Gastroesophageal sphincter (tissue), 4 donors: Measurements from ENCODE around the gene CD96. TPM values are rescaled to one million over a fixed set of nuclear protein-coding genes. Genes with fewer than 3 reads are reported as not detected.
"Not testable (repeated sequence)": the region's sequence is repeated elsewhere in the genome, so short reads cannot be mapped to it uniquely, and the experiment has no call there.

Experiments
- ATAC-seq: fragments of 150-250 bp; one replicate; pipeline ENCODE4 v1.9.1; 2016; ENCODE audit warnings: mild to moderate bottlenecking, moderate library complexity
- H3K27ac ChIP-seq, 4 donors: fragments of 200-600 bp; sonication (generic) in 3 of 4; 1 replicate in 3 of 4; 2 replicates in 1 of 4; pipeline ENCODE4 v1.5.1; 2016 to 2019
- H3K27me3 ChIP-seq: fragments of 200-600 bp; sonication (generic); one replicate; pipeline ENCODE4 v1.5.1; 2019
- H3K36me3 ChIP-seq, 2 donors: fragments of 200-600 bp; sonication (generic); one replicate each; pipeline ENCODE4 v1.5.1; 2019; ENCODE audit warnings: control low read depth in 1 of 2
- H3K4me1 ChIP-seq, 3 donors: fragments of 200-600 bp; sonication (generic); 1 replicate in 2 of 3; 2 replicates in 1 of 3; pipeline ENCODE4 v1.5.1; 2016 to 2019; ENCODE audit warnings: control low read depth in 2 of 3
- H3K4me3 ChIP-seq, 2 donors: fragments of 200-600 bp; sonication (generic); one replicate each; pipeline ENCODE4 v1.5.1; 2019; ENCODE audit warnings: mild to moderate bottlenecking in 1 of 2, moderate library complexity in 1 of 2
- H3K9me3 ChIP-seq, 3 donors: fragments of 200-600 bp; sonication (generic); one replicate each; pipeline ENCODE4 v1.5.1; 2017 to 2019; ENCODE audit warnings: control low read depth in 2 of 3
- CTCF ChIP-seq, 4 experiments: fragments of 200-600 bp in 2 of 4; fragments of 450-650 bp in 2 of 4; sonication (generic) in 1 of 4; IDR thresholded peaks; one replicate each; pipeline ENCODE4 v1.5.1; 2017 to 2019; ENCODE audit warnings: antibody characterized with exemption in 4 of 4, mild to moderate bottlenecking in 2 of 4, moderate library complexity in 2 of 4
- EP300 ChIP-seq: sonication (generic); formaldehyde crosslinking; IDR thresholded peaks from one replicate; pipeline ENCODE4 v1.6.1; 2017; ENCODE audit warnings: antibody characterized with exemption, mild to moderate bottlenecking
- POLR2A ChIP-seq, 2 donors: fragments of 450-650 bp; IDR thresholded peaks; one replicate each; pipeline ENCODE4 v1.6.1; 2017; ENCODE audit warnings: antibody characterized with exemption in 2 of 2, mild to moderate bottlenecking in 2 of 2, moderate library complexity in 1 of 2
- POLR2AphosphoS5 ChIP-seq: sonication (generic); formaldehyde crosslinking; IDR thresholded peaks from one replicate; pipeline ENCODE4 v1.6.1; 2017; ENCODE audit warnings: antibody characterized with exemption
- WGBS, 2 donors: methylation state at CpG; one replicate each; pipeline ENCODE4 v1.1.5; 2018; ENCODE audit warnings: low coverage in 1 of 2; 5-methylcytosine and 5-hydroxymethylcytosine counted together
- total RNA-seq, 4 donors: library from RNA; depleted of rRNA; stranded (reverse); fragments of >200 nt; gene quantifications; one replicate each; pipeline ENCODE4 v1.1.0, GENCODE V29; 2016

CD96 gene
- total RNA-seq, 4 donors from 2014 or later: 0.19 to 1.2 (median 1.0) TPM

GRCh38 chr3:111619833-111620232 is 77.8 kb downstream of the CD96 start:
- Histone ChIP-seq H3K4me1 (no peaks in the 10 kb centered on the region), H3K9me3 (no peaks in the 10 kb centered on the region), H3K36me3 (no peaks in the 10 kb centered on the region), H3K4me3 (no peak overlapping the region), H3K27me3 (no peaks in the 10 kb centered on the region), H3K27ac (no peak overlapping the region)
- TF ChIP-seq CTCF (IDR thresholded peaks at IDR 0.05): no peak
- no peak for TF ChIP-seq POLR2A (IDR thresholded peaks at IDR 0.05)
- TF ChIP-seq POLR2AphosphoS5: no peak
- TF ChIP-seq EP300: no peak
- WGBS, 2 donors: 67 to 68% methylated on average over 2 to 3 of the region's 3 CpGs
- no peak for ATAC-seq

GRCh38 chr3:111621535-111621934 is 79.5 kb downstream of the CD96 start:
- no peaks in the 10 kb centered on the region for H3K4me1 ChIP-seq
- no peak overlapping the region for H3K27ac ChIP-seq
- H3K9me3 ChIP-seq: no peaks in the 10 kb centered on the region
- ATAC-seq: no peak
- no peak overlapping the region for H3K4me3 ChIP-seq
- no peak for TF ChIP-seq CTCF (IDR thresholded peaks at IDR 0.05)
- no peak for TF ChIP-seq POLR2A (IDR thresholded peaks at IDR 0.05)
- no peak for TF ChIP-seq POLR2AphosphoS5
- no peak for TF ChIP-seq EP300
- WGBS, 2 donors: 42 to 51% methylated on average over 5 of the region's 5 CpGs
- H3K27me3 ChIP-seq: no peaks in the 10 kb centered on the region
- H3K36me3 ChIP-seq: no peaks in the 10 kb centered on the region

GRCh38 chr3:111627092-111627491 is 85.1 kb downstream of the CD96 start:
- H3K27ac ChIP-seq: no peak overlapping the region
- no peaks in the 10 kb centered on the region for H3K36me3 ChIP-seq
- no peaks in the 10 kb centered on the region for H3K27me3 ChIP-seq
- 72 to 80% methylated on average over 1 to 2 of the region's 2 CpGs for WGBS, 2 donors
- no peak for ATAC-seq
- TF ChIP-seq EP300: no peak
- no peak for TF ChIP-seq CTCF (IDR thresholded peaks at IDR 0.05)
- no peak for TF ChIP-seq POLR2AphosphoS5
- peaks cover 0 to 36% (median 0%) of the 10 kb centered on the region in 3 donors for H3K9me3 ChIP-seq
- no peaks in the 10 kb centered on the region for H3K4me1 ChIP-seq
- H3K4me3 ChIP-seq: no peak overlapping the region

- not testable (repeated sequence) for H3K36me3 ChIP-seq, H3K4me3 ChIP-seq, ATAC-seq, H3K27me3 ChIP-seq, H3K4me1 ChIP-seq, H3K27ac ChIP-seq
- H3K9me3 ChIP-seq: peaks cover 0 to 36% (median 0%) of the 10 kb centered on the region in 3 donors
- 100% methylated on average over 1 of the region's 1 CpG; no CpG with 5 or more reads in 1 of the 2 donors for WGBS, 2 donors
Observed at GRCh38 chr3:111629018-111629417, 87.0 kb downstream of the CD96 start.

GRCh38 chr3:111630638-111631037 is 88.6 kb downstream of the CD96 start:
- ATAC-seq, H3K4me3 ChIP-seq, H3K4me1 ChIP-seq, H3K36me3 ChIP-seq, H3K27me3 ChIP-seq, H3K27ac ChIP-seq: not testable (repeated sequence)
- peaks cover 0 to 36% (median 0%) of the 10 kb centered on the region in 3 donors for H3K9me3 ChIP-seq

- Histone ChIP-seq H3K9me3 (peaks cover 0 to 6% (median 0%) of the 10 kb centered on the region in 3 donors), H3K27me3 (no peaks in the 10 kb centered on the region), H3K4me1 (no peaks in the 10 kb centered on the region), H3K27ac (no peak overlapping the region), H3K36me3 (no peaks in the 10 kb centered on the region), H3K4me3 (no peak overlapping the region)
- ATAC-seq: no peak
- 65 to 66% methylated on average over 2 of the region's 2 CpGs for WGBS, 2 donors
- no peak for TF ChIP-seq EP300
Observed at GRCh38 chr3:111635403-111635802, 93.4 kb downstream of the CD96 start.
